ENCODE measurements around the gene EIF1. TPM values are rescaled to one million over a fixed set of nuclear protein-coding genes. Genes with fewer than 3 reads are reported as not detected.

The EIF1 gene
- total RNA-seq, 1 donor from 2014 or later = 191 TPM

GRCh38 chr17:41687828-41688640 lies 651 bp upstream of the EIF1 start:
- Histone ChIP-seq H3K4me3 (ENCODE audit: low read depth, low read length) (peak overlapping the region; percentile 52), H3K27me3 (ENCODE audit: control insufficient read depth, insufficient read depth, low read length) (no peaks in the 10 kb centered on the region), H3K36me3 (ENCODE audit: control insufficient read depth, insufficient read depth, low read length) (peaks cover 11% of the 10 kb centered on the region)
- DNase-seq (ENCODE audit: low read depth) = peak; percentile 61
- no peak for FAIRE-seq
- peak; percentile 38 for TF ChIP-seq CTCF (IDR thresholded peaks at IDR 0.05; ENCODE audit: insufficient read depth, low read length, severe bottlenecking)

GRCh38 chr17:41689497-41690299 lies 1.0 kb downstream of the EIF1 start:
- TF ChIP-seq CTCF (IDR thresholded peaks at IDR 0.05; ENCODE audit: insufficient read depth, low read length, severe bottlenecking) = peak; percentile 60
- FAIRE-seq = no peak
- Histone ChIP-seq H3K4me3 (ENCODE audit: low read depth, low read length) (peak overlapping the region; percentile 91), H3K27me3 (ENCODE audit: control insufficient read depth, insufficient read depth, low read length) (no peaks in the 10 kb centered on the region), H3K36me3 (ENCODE audit: control insufficient read depth, insufficient read depth, low read length) (peaks cover 11% of the 10 kb centered on the region)
- no peak for DNase-seq (ENCODE audit: low read depth)

- Histone ChIP-seq H3K27me3 (ENCODE audit: control insufficient read depth, insufficient read depth, low read length) (no peaks in the 10 kb centered on the region), H3K4me3 (ENCODE audit: low read depth, low read length) (peak overlapping the region; percentile 91), H3K36me3 (ENCODE audit: control insufficient read depth, insufficient read depth, low read length) (peaks cover 11% of the 10 kb centered on the region)
- TF ChIP-seq CTCF (IDR thresholded peaks at IDR 0.05; ENCODE audit: insufficient read depth, low read length, severe bottlenecking) = no peak
- FAIRE-seq (no peak), DNase-seq (ENCODE audit: low read depth) (no peak)
Measured at GRCh38 chr17:41690497-41690896, 1.8 kb downstream of the EIF1 start.

GRCh38 chr17:41691031-41691777 lies 2.5 kb downstream of the EIF1 start:
- no peak for TF ChIP-seq CTCF (IDR thresholded peaks at IDR 0.05; ENCODE audit: insufficient read depth, low read length, severe bottlenecking)
- no peaks in the 10 kb centered on the region for H3K27me3 ChIP-seq (ENCODE audit: control insufficient read depth, insufficient read depth, low read length)
- no peak overlapping the region for H3K4me3 ChIP-seq (ENCODE audit: low read depth, low read length)
- peaks cover 11% of the 10 kb centered on the region for H3K36me3 ChIP-seq (ENCODE audit: control insufficient read depth, insufficient read depth, low read length)
- FAIRE-seq (no peak), DNase-seq (ENCODE audit: low read depth) (no peak)

GRCh38 chr17:41692722-41693521 lies 4.2 kb downstream of the EIF1 start:
- DNase-seq (ENCODE audit: low read depth) (peak; percentile 41), FAIRE-seq (no peak)
- Histone ChIP-seq H3K4me3 (ENCODE audit: low read depth, low read length) (no peak overlapping the region), H3K27me3 (ENCODE audit: control insufficient read depth, insufficient read depth, low read length) (no peaks in the 10 kb centered on the region), H3K36me3 (ENCODE audit: control insufficient read depth, insufficient read depth, low read length) (peaks cover 11% of the 10 kb centered on the region)
- no peak for TF ChIP-seq CTCF (IDR thresholded peaks at IDR 0.05; ENCODE audit: insufficient read depth, low read length, severe bottlenecking)

All from bronchial epithelial cell (primary cell).